ENCODE measurements around the gene ZNF496. TPM values are rescaled to one million over a fixed set of nuclear protein-coding genes. Genes with fewer than 3 reads are reported as not detected.
"Not testable (repeated sequence)": the region's sequence is repeated elsewhere in the genome, so short reads cannot be mapped to it uniquely, and the experiment has no call there.

Gene ZNF496
- polyA plus RNA-seq, 4 donors, result 31.0 to 45.1 (median 35.9) TPM

GRCh38 chr1:247255772-247256171, 75.9 kb downstream of the ZNF496 start, which contains the start of gene VN1R5:
Gene VN1R5, plus strand, starts transcription at chr1:247256072.
- not testable (repeated sequence) for DNase-seq (ENCODE audit: low read depth in 4 of 4, low spot score in 3 of 4)

- DNase-seq (ENCODE audit: low read depth in 4 of 4, low spot score in 3 of 4), result no peak
Observed at GRCh38 chr1:247247568-247247967, 84.1 kb downstream of the ZNF496 start.

Other genes with a start within 250 kb of the ZNF496 start
- 10 to 100 TPM; 10.4 to 16.6 (median 13.0) TPM for gene ZNF669, start 227.5 kb downstream of the ZNF496 start, polyA plus RNA-seq (ENCODE audit: insufficient read length in 4 of 4)
- gene ZNF124, start 159.8 kb downstream of the ZNF496 start, polyA plus RNA-seq (ENCODE audit: insufficient read length in 4 of 4), result 10 to 100 TPM in 3 of 4 donors, 1 to 10 TPM in 1; 6.2 to 31.9 (median 25.0) TPM
- gene VN1R5, start 75.8 kb downstream of the ZNF496 start, polyA plus RNA-seq (ENCODE audit: insufficient read length in 4 of 4), result under 1 TPM in 1 of 4 donors, not detected in 3; 0.15 TPM
- 1 to 10 TPM in 2 of 4 donors, under 1 TPM in 2; 0.87 to 2.1 (median 1.2) TPM for gene NLRP3, start 84.3 kb upstream of the ZNF496 start, polyA plus RNA-seq (ENCODE audit: insufficient read length in 4 of 4)
- under 1 TPM in 3 of 4 donors, not detected in 1; 0.04 to 0.12 (median 0.07) TPM for gene OR2B11, start 126.2 kb upstream of the ZNF496 start, polyA plus RNA-seq (ENCODE audit: insufficient read length in 4 of 4)
- gene OR2C3, start 204.6 kb upstream of the ZNF496 start, polyA plus RNA-seq (ENCODE audit: insufficient read length in 4 of 4), result 1 to 10 TPM in 1 of 4 donors, under 1 TPM in 3; 0.55 to 1.7 (median 0.75) TPM
- gene GCSAML, start 217.3 kb upstream of the ZNF496 start, polyA plus RNA-seq (ENCODE audit: insufficient read length in 4 of 4), result 1 to 10 TPM in 1 of 4 donors, under 1 TPM in 3; 0.61 to 1.1 (median 0.84) TPM

All from left renal pelvis (tissue), 4 donors.